Lower leg skin (tissue), 3 donors: ENCODE measurements around the gene DLG5.

Experiments
- POLR2A ChIP-seq, 2 donors: fragments of 450-650 bp; IDR thresholded peaks; one replicate each; pipeline ENCODE4 v1.6.1; 2016 to 2017; ENCODE audit warnings: antibody characterized with exemption in 2 of 2, mild to moderate bottlenecking in 1 of 2, moderate library complexity in 1 of 2
- TF ChIP-seq, protein P1 (sequence below), 3 donors: fragments of 450-650 bp; IDR thresholded peaks; one replicate each; pipeline ENCODE4 v1.5.1; 2016; ENCODE audit warnings: antibody characterized with exemption in 3 of 3, mild to moderate bottlenecking in 3 of 3, moderate library complexity in 2 of 3

DNA sequence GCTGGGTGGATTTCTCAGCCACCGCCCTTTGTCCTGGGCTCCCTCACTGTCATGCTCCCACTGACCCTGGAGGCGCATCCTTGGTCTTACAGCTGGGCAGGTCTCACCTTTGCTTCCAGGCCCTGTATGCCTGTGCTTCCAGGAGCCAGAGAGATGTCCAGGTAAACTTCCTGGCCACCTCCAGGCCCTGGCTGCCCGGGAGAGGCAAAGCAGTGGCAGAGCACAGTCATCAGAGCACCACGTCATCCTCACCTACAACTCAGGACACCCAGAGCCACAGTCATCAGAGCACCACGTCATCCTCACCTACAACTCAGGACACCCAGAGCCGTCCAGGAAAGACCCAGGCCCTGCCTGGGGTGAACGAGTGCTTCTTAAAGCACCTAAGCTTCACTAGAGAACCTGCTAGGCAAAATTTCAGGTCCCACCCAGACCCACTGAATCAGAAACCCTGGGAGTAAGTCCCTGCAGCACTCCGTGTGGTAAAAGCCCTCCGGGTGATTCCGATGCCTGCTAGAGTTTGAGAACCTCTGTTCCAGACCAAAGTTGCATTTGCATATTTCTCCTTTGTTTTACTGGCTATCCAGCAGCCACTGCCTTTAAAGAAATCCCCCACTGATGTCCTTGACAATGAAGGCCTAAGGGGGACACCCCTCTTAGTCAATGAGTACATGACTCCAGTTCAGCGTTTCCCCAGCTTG, 62.3 kb downstream of the DLG5 start:
- TF ChIP-seq, protein P1, sequence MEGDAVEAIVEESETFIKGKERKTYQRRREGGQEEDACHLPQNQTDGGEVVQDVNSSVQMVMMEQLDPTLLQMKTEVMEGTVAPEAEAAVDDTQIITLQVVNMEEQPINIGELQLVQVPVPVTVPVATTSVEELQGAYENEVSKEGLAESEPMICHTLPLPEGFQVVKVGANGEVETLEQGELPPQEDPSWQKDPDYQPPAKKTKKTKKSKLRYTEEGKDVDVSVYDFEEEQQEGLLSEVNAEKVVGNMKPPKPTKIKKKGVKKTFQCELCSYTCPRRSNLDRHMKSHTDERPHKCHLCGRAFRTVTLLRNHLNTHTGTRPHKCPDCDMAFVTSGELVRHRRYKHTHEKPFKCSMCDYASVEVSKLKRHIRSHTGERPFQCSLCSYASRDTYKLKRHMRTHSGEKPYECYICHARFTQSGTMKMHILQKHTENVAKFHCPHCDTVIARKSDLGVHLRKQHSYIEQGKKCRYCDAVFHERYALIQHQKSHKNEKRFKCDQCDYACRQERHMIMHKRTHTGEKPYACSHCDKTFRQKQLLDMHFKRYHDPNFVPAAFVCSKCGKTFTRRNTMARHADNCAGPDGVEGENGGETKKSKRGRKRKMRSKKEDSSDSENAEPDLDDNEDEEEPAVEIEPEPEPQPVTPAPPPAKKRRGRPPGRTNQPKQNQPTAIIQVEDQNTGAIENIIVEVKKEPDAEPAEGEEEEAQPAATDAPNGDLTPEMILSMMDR (IDR thresholded peaks at IDR 0.05): no peak
- TF ChIP-seq POLR2A (IDR thresholded peaks at IDR 0.05): no peak
